Common myeloid progenitor, CD34-positive (primary cell): Measurements from ENCODE around the gene TIMM22.

Source experiments
- CTCF ChIA-PET: fragments of 350-600 bp; sonication (Branson Sonifier 250); formaldehyde crosslinking; loops from one replicate; lab custom pipeline; 2021; ENCODE audit warnings: antibody characterized with exemption; lab: Charles Lee
- POLR2A ChIA-PET: fragments of 350-600 bp; sonication (Branson Sonifier 250); formaldehyde crosslinking; loops from one replicate; lab custom pipeline; 2021; ENCODE audit warnings: antibody characterized with exemption; lab: Charles Lee
- DNase-seq, 3 donors: peaks; one replicate each; pipeline versions ENCODE4 v3.0.0 to v3.0.0-alpha.2; 2013
- H3K27ac ChIP-seq, 2 experiments: 1 replicate in 1 of 2; 2 replicates in 1 of 2; pipeline ENCODE4 v1.7.0; 2013; ENCODE audit warnings: inconsistent platforms in 2 of 2, low read length in 2 of 2, mild to moderate bottlenecking in 2 of 2, low read depth in 1 of 2, moderate library complexity in 1 of 2; ENCODE audit not compliant: severe bottlenecking in 2 of 2, insufficient read depth in 1 of 2, poor library complexity in 1 of 2
- H3K27me3 ChIP-seq, 5 experiments: replicated peaks in 2 of 5; 1 replicate in 3 of 5; 2 replicates in 2 of 5; pipeline versions ENCODE4 v1.6.1 to v1.7.0; 2013; ENCODE audit warnings: low read length in 4 of 5, mild to moderate bottlenecking in 2 of 5, moderate library complexity in 2 of 5, inconsistent platforms in 1 of 5; ENCODE audit not compliant: insufficient read depth in 5 of 5, control insufficient read depth in 4 of 5
- H3K36me3 ChIP-seq, 4 experiments: 1 replicate in 2 of 4; 2 replicates in 2 of 4; pipeline versions ENCODE4 v1.6.1 to v1.7.0; 2013; ENCODE audit warnings: low read length in 3 of 4, control low read depth in 1 of 4, mild to moderate bottlenecking in 1 of 4; ENCODE audit not compliant: control insufficient read depth in 4 of 4, insufficient read depth in 4 of 4
- H3K4me1 ChIP-seq, 4 experiments: 1 replicate in 3 of 4; 2 replicates in 1 of 4; pipeline versions ENCODE4 v1.6.1 to v1.7.1; 2013; ENCODE audit warnings: low read length in 3 of 4, mild to moderate bottlenecking in 3 of 4, control low read depth in 1 of 4, inconsistent platforms in 1 of 4, moderate library complexity in 1 of 4; ENCODE audit not compliant: control insufficient read depth in 4 of 4, insufficient read depth in 4 of 4; ENCODE audit errors: control extremely low read depth in 1 of 4
- H3K4me3 ChIP-seq, 7 experiments: 1 replicate in 4 of 7; 2 replicates in 3 of 7; pipeline versions ENCODE4 v1.5.1 to v1.7.0; 2013; ENCODE audit warnings: mild to moderate bottlenecking in 7 of 7, low read length in 6 of 7, moderate library complexity in 6 of 7, inconsistent platforms in 2 of 7, low read depth in 2 of 7, control low read depth in 1 of 7; ENCODE audit not compliant: insufficient read depth in 4 of 7, control insufficient read depth in 1 of 7; ENCODE audit errors: extremely low read depth in 1 of 7
- H3K9me3 ChIP-seq, 5 experiments: 1 replicate in 4 of 5; 2 replicates in 1 of 5; pipeline versions ENCODE4 v1.6.1 to v1.7.1; 2013; ENCODE audit warnings: low read length in 4 of 5, mild to moderate bottlenecking in 2 of 5, inconsistent platforms in 1 of 5, low read depth in 1 of 5, moderate library complexity in 1 of 5; ENCODE audit not compliant: control insufficient read depth in 4 of 5, insufficient read depth in 2 of 5; ENCODE audit errors: control extremely low read depth in 1 of 5
- WGBS: methylation state at CpG from one replicate; pipeline ENCODE4 v1.1.5; 2013; ENCODE audit not compliant: insufficient coverage; 5-methylcytosine and 5-hydroxymethylcytosine counted together

TIMM22 gene

GRCh38 chr17:1004769-1005295 is 7.9 kb downstream of the TIMM22 start:
- H3K27ac ChIP-seq = peak overlapping the region in 1 of 2 experiments; percentile 21
- WGBS = 83% methylated on average over 9 of the region's 13 CpGs
- peaks cover 0 to 27% (median 11%) of the 10 kb centered on the region in 4 experiments for H3K4me1 ChIP-seq
- no peak overlapping the region for H3K4me3 ChIP-seq
- POLR2A ChIA-PET = interaction anchor here (1.2 kb wide), 1 partner anchor 39 kb away, joined by 4 read pairs; no protein-coding TSS in a partner anchor
- DNase-seq = no peak
- no peaks in the 10 kb centered on the region for H3K9me3 ChIP-seq
- H3K27me3 ChIP-seq = no peaks in the 10 kb centered on the region
- peaks cover 4 to 93% (median 49%) of the 10 kb centered on the region in 4 experiments for H3K36me3 ChIP-seq
- CTCF ChIA-PET = interaction anchor here (0.9 to 2.0 kb wide), 6 partner anchors 8 to 224 kb away, joined by 3 to 18 read pairs (median 4); partner anchors contain the start of gene TIMM22

GRCh38 chr17:1005361-1005946 is 8.5 kb downstream of the TIMM22 start:
- Histone ChIP-seq H3K9me3 (no peaks in the 10 kb centered on the region), H3K4me1 (peaks cover 0 to 27% (median 11%) of the 10 kb centered on the region in 4 experiments), H3K27me3 (no peaks in the 10 kb centered on the region), H3K27ac (peak overlapping the region in 1 of 2 experiments; percentile 21), H3K36me3 (peaks cover 4 to 95% (median 50%) of the 10 kb centered on the region in 4 experiments), H3K4me3 (peak overlapping the region in 2 of 7 experiments; percentile 22 to 34)
- POLR2A ChIA-PET = interaction anchor here (1.2 kb wide), 1 partner anchor 38 kb away, joined by 4 read pairs; no protein-coding TSS in a partner anchor
- 20% methylated on average over 21 of the region's 23 CpGs for WGBS
- DNase-seq = peak; percentile 33 to 70 (median 67)
- CTCF ChIA-PET = interaction anchor here (0.9 to 2.0 kb wide), 6 partner anchors 8 to 224 kb away, joined by 3 to 18 read pairs (median 4); partner anchors contain the start of gene TIMM22

GRCh38 chr17:1006054-1006453 is 9.1 kb downstream of the TIMM22 start:
- Histone ChIP-seq H3K4me1 (peaks cover 0 to 27% (median 11%) of the 10 kb centered on the region in 4 experiments), H3K4me3 (peak overlapping the region in 2 of 7 experiments; percentile 22 to 34), H3K27ac (no peak overlapping the region), H3K9me3 (no peaks in the 10 kb centered on the region), H3K36me3 (peaks cover 2 to 95% (median 48%) of the 10 kb centered on the region in 4 experiments), H3K27me3 (no peaks in the 10 kb centered on the region)
- CTCF ChIA-PET = no interaction called here
- POLR2A ChIA-PET = no interaction called here
- DNase-seq = no peak
- 90% methylated on average over 14 of the region's 16 CpGs for WGBS

- Histone ChIP-seq H3K4me1 (peaks cover 0 to 27% (median 11%) of the 10 kb centered on the region in 4 experiments), H3K4me3 (no peak overlapping the region), H3K36me3 (peaks cover 2 to 94% (median 42%) of the 10 kb centered on the region in 4 experiments), H3K27me3 (no peaks in the 10 kb centered on the region), H3K9me3 (no peaks in the 10 kb centered on the region), H3K27ac (no peak overlapping the region)
- 98% methylated on average over 13 of the region's 16 CpGs for WGBS
- DNase-seq = no peak
- POLR2A ChIA-PET = no interaction called here
- CTCF ChIA-PET = interaction anchor here (1.2 to 1.9 kb wide), 2 partner anchors 11 to 49 kb away, joined by 5 to 7 read pairs; partner anchors contain the start of gene TIMM22
Measured at GRCh38 chr17:1007310-1008007, 10.5 kb downstream of the TIMM22 start.

GRCh38 chr17:1008008-1008761 is 11.3 kb downstream of the TIMM22 start:
- POLR2A ChIA-PET = no interaction called here

GRCh38 chr17:1009229-1010085 is 12.5 kb downstream of the TIMM22 start:
- no peak overlapping the region for H3K4me3 ChIP-seq
- H3K36me3 ChIP-seq = peaks cover 0 to 83% (median 30%) of the 10 kb centered on the region in 4 experiments
- no peak overlapping the region for H3K27ac ChIP-seq
- DNase-seq = no peak
- peaks cover 0 to 21% (median 11%) of the 10 kb centered on the region in 4 experiments for H3K4me1 ChIP-seq
- CTCF ChIA-PET = no interaction called here
- POLR2A ChIA-PET = no interaction called here
- WGBS = 95% methylated on average over 12 of the region's 19 CpGs
- H3K27me3 ChIP-seq = no peaks in the 10 kb centered on the region
- H3K9me3 ChIP-seq = no peaks in the 10 kb centered on the region

More at GRCh38 chr17:1008008-1008761, 11.3 kb downstream of the TIMM22 start:
- Histone ChIP-seq H3K4me3 (no peak overlapping the region), H3K4me1 (peaks cover 0 to 27% (median 11%) of the 10 kb centered on the region in 4 experiments), H3K27me3 (no peaks in the 10 kb centered on the region), H3K36me3 (peaks cover 0 to 90% (median 36%) of the 10 kb centered on the region in 4 experiments), H3K27ac (no peak overlapping the region), H3K9me3 (no peaks in the 10 kb centered on the region)
- DNase-seq = no peak
- CTCF ChIA-PET = interaction anchor here (1.2 to 1.9 kb wide), 2 partner anchors 11 to 48 kb away, joined by 5 to 7 read pairs; partner anchors contain the start of gene TIMM22
- WGBS = 98% methylated on average over 20 of the region's 21 CpGs
